Stimulated activated CD4-positive, alpha-beta T cell treated with anti-CD3 and anti-CD28 coated beads, Interleukin-12 subunit alpha, Interleukin-12 subunit beta, amount 100 ng/mL, for 24 hours (primary cell): Measurements from ENCODE around the gene TMEM229B.

Experiments
- DNase-seq, 2 experiments: peaks; one replicate each; pipeline ENCODE4 v3.0.0-alpha.2; 2020; ENCODE audit warnings: low read depth in 2 of 2

The TMEM229B gene

DNA sequence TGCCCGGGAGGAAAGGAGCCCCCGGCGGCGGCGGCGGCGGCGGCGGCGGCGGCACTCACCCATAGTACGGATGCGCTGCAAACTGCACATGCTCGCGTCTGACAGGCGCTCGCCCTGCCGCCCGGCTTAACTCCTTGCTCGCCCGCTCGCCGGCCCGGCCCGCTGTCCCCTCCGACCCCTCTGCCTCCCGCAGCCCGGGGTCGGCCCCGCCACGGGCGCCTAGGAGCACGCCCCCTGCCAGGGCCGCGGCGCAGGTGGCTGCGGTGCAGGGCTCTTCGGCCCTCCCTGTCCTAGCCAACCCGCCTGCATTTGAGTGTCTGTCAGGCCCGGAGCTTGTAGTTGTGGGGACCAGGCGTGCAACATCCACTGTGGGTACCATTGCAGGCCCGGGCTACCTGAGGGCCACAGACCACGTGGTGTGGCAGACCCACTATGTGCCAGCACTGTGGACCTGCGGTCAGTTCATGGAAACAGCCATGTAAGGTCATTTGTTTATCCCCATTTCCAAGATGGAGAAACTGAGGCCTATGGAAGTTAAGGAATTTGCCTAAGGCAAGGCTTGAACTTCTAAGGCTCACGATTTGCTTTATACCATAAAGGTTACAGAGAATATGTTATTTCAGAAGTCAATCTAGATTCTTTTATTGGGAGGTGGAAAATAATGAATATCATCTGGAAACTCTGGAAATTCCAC is 27.0 kb upstream of the TMEM229B start:
- peak in 1 of 2 experiments; percentile 20 for DNase-seq

GRCh38 chr14:67514650-67515385 is 26.3 kb upstream of the TMEM229B start:
- peak in 1 of 2 experiments; percentile 11 for DNase-seq

DNA sequence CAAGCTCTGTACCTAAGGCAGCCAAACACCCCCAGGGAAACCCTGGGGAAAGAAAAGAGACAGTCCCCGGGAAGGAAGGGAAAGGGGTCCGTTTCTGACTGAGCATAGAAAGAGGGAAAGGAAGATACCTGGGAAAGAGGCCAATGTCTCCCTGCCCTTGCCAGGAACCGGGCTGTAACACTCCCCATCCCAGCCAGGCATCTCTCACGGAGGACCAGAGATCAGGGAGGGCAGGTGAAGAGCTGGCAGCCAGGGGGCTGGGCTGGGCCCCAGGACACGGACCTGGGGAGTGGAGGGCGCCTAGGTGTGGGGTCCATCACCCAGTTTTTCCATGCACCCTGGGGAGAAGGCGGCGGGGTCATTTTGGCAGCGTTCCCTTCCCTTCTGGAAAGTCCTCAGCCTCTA is 25.7 kb upstream of the TMEM229B start:
- DNase-seq, result no peak

- no peak for DNase-seq
Measured at GRCh38 chr14:67513631-67514108, 25.1 kb upstream of the TMEM229B start.

DNA sequence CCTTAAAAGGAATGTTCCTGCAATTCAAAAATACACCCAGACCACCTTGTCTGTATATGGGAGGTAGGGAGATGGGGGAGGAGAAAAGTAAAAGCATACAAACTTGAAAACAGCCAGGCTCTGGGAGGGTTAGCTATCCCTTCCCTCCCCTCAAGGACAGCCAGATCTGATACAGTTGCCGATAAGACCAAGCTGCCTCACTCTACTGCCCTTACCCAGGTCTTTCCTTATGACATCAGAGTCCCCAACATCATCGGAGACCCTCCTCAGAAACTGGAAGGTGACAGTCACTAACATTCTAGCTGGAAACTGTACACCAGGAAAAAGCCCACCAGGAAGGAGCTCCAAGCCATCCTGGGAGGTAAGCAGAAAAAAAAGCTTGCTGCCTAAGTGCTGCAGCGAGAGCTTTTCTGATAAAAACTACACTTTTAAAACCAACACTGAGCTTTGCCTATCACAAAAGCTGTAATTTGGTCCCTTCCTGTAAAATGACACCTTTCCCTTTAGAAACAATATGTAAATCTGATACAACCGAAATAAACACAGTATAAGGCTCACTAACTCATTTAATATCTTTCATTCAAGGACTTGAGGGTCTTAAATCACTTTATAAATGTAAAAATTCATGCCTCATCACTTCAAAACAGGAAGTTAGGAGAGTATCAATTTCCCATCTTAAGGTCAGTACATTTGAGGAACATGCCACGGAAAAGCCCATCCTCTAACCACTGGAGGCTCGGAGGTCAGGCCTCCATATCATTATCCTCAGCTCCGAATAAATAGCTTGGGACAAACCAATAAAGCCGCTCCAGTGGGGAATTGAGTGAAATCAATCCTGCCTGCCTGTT is 24.2 kb upstream of the TMEM229B start:
- no peak for DNase-seq

GRCh38 chr14:67510836-67511235 is 22.3 kb upstream of the TMEM229B start:
- no peak for DNase-seq

GRCh38 chr14:67510121-67510520 is 21.6 kb upstream of the TMEM229B start:
- no peak for DNase-seq

DNA sequence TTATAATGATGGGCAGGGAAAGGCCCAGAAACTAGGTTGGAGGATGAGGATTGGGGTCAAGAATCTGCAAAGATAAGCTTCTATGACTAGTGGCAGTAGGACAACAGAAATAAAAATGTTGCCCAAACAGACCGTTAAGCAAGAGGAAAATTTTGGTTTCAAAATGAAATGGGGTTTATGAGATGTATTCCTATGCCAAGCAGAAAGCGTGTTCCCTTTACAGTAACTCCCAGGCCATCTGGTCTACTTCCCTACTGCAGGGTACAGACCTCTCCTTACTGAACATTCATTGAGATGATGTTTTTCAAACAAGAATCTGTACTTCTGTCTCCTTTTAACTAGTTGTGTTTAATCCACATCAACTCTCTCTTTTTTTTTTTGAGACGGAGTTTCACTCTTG is 20.4 kb upstream of the TMEM229B start:
- no peak for DNase-seq

GRCh38 chr14:67505254-67505653 is 16.7 kb upstream of the TMEM229B start:
- no peak for DNase-seq

DNA sequence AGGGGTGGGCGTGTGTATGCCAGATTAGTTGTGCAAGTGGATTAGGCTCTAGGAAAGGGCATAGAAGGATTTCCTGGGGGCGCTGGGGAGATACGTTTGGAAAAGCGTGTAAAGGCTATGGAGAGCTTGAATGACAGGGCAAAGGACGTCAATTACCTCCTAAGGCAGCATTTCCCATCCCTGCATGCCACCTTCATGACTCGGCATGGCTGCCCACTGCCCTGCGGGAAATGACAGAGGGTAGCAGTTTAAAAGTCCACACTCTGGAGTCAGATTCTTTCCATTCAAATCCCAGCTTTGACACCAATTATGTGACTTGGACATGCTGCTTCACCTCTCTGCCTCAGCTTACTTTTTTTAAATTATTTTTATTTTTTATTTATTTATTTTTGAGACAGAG is 14.8 kb upstream of the TMEM229B start:
- DNase-seq, result no peak

DNA sequence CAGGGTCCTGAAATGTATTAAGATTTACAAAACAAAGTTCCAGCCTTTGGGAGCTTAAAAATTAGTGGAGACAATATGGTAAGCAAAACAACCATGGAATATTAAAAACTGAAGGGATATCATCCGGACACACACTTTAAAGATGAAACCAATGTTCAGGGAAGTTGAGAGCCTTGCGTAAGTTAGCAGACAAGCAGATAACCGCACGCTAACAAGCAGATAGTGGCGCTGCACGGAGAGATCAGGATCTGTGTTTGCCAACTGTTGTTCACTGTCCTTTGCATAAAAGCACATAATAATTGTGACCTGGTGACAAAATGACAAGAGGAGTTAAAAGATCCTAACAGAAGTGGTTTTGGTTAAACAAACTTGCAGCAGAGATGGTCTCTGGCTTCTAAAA is 14.3 kb upstream of the TMEM229B start:
- no peak for DNase-seq

GRCh38 chr14:67501670-67502069 is 13.1 kb upstream of the TMEM229B start:
- DNase-seq, result no peak

- DNase-seq, result no peak
Measured at GRCh38 chr14:67500981-67501380, 12.5 kb upstream of the TMEM229B start.

- DNase-seq, result no peak
Measured at GRCh38 chr14:67497716-67498115, 9.2 kb upstream of the TMEM229B start.

- no peak for DNase-seq
Measured at GRCh38 chr14:67497216-67497615, 8.7 kb upstream of the TMEM229B start.

DNA sequence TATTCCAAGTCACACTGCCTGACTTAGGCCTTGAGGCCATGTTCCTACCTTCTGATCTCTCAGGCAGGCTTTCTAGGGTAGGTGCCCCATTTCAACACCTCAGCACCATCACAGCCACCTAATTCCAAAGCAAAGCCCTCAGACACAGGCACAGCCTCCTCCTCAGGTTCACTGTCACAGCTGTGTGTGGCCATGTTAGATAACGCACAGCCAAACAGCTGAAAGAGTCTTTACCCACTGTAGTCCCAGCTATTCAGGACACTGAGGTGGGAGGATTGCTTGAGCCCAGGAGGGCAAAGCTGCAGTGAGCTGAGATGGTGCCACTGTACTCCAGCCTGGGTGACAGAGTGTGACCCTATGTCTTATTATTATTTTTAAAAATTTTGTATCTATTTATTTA is 7.3 kb upstream of the TMEM229B start:
- DNase-seq, result no peak

DNA sequence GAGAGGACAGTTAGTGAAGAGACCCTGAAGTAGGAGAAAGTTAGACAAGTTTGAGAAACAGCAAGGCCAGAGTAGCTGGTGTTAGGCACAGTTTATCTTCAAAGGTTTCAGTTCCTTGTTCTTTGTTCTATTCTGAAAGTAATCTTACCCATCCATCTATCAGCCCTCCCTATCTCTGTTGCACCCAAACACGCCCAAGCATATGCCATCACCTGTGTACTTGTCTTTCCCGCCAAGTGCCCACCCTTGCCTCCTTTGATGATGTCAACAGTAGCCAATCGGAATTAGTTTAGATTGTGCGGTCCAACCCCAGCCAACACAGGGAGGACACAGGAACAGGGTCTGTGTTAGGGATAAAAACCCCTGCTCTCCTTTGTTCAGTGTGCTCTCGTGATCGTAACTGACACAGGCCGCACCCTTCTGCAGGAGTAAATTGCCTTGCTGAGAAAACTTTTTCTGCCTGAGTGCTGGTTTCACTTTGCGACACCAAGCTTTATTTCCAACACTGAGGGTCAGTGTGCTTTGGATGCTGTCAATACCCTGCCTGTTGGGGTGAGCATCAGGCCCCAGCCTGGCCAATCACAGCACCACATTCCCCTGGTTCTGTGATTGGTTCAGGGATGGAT is 4.7 kb upstream of the TMEM229B start:
- no peak for DNase-seq

DNA sequence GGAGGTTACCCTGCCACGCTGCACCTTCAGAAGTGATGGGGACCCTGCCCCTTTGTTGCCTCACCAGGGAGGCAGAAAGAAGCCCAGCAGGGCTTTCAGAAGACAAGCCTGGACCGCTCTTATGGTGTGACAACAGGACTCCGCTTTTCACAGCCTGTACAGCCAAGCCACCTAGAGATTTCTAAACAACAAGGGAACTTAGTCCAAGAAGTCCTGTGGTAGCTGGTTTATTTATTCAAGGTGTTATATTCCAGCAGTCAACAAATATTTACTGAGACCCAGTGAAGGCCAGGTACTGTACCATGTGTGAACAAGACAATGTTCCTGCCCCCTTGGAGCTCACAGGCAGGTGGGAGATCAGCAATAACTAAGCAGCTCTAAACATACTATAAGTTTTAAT is 4.0 kb upstream of the TMEM229B start:
- no peak for DNase-seq

DNA sequence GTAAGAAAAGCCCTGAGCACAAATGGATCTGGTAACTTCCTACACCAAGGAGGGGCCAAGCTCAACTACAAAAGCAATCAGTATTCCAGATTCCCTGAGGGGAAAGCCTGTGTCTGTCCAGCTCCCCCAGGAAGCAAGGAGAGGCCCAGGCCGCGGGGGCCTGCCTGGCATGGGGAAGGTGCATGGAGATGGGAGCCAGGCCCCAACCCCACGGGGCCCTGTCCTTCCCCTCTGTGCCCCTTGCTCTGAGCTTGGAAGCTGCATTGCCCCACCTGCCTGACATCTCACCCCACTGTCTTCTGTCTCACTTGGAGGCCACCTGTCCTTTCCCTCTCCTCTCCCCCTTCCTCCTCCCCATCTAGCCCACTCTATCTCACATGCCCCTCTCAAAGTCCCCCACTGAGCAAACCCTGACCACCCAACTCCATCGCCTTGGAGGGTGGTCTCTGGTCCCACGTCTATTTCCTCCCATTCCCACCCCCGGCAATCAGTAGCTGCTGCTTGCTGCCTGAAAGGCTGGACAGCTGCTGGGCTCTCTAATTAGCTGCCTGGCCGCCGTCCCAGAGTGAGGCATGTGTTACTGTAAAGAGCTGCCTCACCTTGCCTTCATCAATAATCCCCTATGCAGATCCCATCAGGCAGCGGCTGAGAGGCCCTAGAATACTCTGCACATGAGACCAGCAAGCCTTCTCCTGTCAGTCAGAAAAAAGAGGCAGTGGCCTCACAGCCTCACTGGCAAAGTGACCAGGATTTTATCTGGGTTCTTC is 3.4 kb upstream of the TMEM229B start:
- DNase-seq, result no peak

GRCh38 chr14:67491285-67491684 is 2.8 kb upstream of the TMEM229B start:
- no peak for DNase-seq

DNA sequence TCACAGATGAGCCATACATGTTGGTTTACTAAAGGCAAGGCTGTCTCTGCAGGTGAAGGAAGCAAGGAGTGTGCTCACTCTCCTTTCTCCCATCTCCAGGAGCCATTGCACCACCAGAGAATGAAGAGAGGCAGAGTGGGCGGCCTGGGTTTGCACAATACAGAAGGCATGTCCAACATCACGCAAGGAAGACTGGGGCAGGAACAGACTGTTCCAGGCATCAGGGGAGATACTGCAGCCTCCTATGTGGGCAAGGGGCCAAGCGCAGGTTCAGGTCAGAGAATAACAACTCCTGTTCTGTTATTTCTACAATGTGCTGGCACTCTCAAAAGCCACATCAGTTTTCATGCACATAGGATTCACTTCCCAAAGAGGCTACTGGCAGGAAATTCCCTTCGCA is 1.7 kb upstream of the TMEM229B start:
- no peak for DNase-seq
